Measurements from ENCODE around the gene PLBD1.
A peak's percentile ranks its signal among the peaks of the same experiment; 100 is the strongest.

The PLBD1 gene

DNA sequence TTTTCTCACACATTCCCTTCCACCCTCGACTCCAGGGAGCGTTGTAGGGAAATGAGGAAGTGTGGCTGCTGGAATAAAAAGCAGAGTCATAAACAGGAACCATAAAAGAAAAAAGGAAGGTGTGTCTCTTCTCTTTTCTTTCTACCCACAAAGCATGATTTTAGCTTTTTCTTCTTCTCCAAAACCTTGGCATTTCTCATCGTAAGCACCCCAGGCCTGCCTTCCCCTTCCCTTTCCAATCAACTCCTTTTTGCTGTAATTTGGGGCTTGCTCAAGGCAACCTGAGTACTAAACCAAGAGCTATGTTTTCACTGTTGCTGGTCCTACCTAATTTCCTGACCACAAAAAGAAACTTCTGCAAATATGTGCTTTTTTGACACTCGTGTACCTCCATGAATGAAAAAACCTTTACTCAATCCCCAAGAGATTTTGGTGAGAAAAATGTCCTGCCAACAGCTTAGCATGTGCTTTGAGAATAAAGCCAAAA is 9.2 kb downstream of the PLBD1 start:
- no peak for DNase-seq (ENCODE audit: insufficient read length, low spot score)
- TF ChIP-seq, protein P1, sequence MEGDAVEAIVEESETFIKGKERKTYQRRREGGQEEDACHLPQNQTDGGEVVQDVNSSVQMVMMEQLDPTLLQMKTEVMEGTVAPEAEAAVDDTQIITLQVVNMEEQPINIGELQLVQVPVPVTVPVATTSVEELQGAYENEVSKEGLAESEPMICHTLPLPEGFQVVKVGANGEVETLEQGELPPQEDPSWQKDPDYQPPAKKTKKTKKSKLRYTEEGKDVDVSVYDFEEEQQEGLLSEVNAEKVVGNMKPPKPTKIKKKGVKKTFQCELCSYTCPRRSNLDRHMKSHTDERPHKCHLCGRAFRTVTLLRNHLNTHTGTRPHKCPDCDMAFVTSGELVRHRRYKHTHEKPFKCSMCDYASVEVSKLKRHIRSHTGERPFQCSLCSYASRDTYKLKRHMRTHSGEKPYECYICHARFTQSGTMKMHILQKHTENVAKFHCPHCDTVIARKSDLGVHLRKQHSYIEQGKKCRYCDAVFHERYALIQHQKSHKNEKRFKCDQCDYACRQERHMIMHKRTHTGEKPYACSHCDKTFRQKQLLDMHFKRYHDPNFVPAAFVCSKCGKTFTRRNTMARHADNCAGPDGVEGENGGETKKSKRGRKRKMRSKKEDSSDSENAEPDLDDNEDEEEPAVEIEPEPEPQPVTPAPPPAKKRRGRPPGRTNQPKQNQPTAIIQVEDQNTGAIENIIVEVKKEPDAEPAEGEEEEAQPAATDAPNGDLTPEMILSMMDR (IDR thresholded peaks at IDR 0.05; ENCODE audit: insufficient read depth, missing control alignments): no peak
- no peak for FAIRE-seq

DNA sequence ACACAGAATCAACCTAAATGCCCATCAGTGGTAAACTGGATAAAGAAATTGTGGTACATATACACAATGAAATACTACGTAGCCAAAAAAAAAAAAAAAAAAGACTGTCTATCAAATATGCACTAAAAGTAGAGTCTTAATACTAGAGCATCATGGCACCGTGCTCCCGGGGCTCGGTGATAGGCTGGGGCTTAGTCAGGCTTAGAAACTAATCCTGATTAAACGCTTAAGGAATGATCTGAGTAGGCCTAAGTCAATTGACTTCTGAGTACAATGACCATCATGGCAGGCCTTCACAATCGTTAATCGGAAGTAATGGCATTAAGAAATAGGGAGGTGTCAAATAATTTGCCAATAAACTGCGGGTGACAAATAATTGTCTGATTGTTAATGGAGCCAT is 9.7 kb downstream of the PLBD1 start:
- peak; percentile 87 for FAIRE-seq
- no peak for DNase-seq (ENCODE audit: insufficient read length, low spot score)
- TF ChIP-seq, protein P1 (IDR thresholded peaks at IDR 0.05; ENCODE audit: insufficient read depth, missing control alignments): no peak

DNA sequence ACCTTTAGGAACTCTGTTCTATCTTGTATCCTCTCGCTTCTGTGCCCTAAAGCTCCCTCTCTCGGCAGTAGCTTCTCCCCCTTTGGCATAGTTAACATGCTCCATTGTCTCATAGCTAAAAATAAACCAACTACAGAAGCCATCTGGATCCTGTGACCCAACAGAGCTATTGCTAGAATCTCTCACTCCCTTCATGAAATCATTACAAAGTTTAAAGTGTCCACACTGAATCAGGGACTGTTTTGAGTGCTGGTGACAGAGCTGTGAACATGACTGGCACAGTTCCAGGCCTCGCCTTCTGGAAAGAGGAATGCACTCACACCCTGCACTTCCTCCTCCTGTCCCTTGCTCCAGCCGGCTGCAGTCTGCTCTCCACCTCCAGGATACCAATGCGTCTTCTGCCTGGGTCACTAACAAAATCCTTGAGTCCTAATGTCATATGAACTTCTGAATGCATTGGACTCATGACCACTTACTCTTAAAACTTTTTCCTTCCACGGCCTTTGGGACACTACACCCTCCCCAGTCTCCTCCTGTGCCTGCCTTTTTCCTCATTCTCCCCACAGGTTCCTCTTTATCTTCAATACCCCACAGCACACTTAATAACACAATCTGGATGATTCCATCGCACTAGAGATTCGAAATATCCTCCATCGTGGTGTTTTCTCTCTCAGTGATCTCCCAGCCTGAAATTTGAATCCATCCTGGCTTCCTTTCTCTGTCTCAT is 13.2 kb downstream of the PLBD1 start:
- DNase-seq (ENCODE audit: insufficient read length, low spot score) (no peak), FAIRE-seq (no peak)
- TF ChIP-seq, protein P1 (IDR thresholded peaks at IDR 0.05; ENCODE audit: insufficient read depth, missing control alignments): no peak

DNA sequence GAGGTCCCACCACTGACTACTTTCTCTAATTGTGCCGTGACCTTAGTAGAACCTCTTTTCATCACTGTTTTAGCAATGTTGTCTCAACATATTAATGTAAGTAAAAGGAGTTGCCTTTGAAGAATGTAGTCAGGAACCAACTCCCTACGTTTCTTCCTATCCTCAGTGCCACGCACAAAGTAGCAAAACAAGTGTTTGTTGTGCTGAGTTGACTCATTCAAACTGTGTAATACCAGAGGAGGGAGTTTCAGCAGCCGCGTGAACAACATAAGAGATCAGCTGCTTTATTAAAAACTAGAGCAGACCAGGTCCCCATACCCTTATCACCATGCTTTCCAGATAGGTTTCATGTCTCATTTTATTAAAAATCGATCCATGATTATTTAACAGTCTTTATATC is 19.1 kb downstream of the PLBD1 start:
- TF ChIP-seq, protein P1 (IDR thresholded peaks at IDR 0.05; ENCODE audit: insufficient read depth, missing control alignments): no peak
- DNase-seq (ENCODE audit: insufficient read length, low spot score) (no peak), FAIRE-seq (no peak)

DNA sequence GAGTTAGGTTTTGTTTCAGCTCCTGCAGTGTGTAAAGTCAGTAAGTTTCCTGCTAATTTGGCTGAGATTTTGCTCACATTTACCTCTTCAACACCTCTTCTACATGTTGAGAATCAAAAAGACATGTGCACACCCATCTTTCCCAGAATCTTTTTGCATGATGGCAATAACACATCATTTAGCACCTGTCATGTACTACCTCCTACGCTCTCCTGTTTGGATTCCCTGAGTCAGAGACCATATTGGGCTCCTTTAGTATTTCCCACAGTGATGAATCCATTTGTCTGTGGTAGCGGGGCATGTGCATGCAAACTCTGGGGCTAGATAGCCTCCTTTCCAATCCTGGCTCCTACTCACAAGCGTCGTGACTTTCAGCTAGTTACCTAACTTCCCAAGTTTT is 20.1 kb downstream of the PLBD1 start:
- FAIRE-seq (no peak), DNase-seq (ENCODE audit: insufficient read length, low spot score) (no peak)
- TF ChIP-seq, protein P1 (IDR thresholded peaks at IDR 0.05; ENCODE audit: insufficient read depth, missing control alignments): no peak

DNA sequence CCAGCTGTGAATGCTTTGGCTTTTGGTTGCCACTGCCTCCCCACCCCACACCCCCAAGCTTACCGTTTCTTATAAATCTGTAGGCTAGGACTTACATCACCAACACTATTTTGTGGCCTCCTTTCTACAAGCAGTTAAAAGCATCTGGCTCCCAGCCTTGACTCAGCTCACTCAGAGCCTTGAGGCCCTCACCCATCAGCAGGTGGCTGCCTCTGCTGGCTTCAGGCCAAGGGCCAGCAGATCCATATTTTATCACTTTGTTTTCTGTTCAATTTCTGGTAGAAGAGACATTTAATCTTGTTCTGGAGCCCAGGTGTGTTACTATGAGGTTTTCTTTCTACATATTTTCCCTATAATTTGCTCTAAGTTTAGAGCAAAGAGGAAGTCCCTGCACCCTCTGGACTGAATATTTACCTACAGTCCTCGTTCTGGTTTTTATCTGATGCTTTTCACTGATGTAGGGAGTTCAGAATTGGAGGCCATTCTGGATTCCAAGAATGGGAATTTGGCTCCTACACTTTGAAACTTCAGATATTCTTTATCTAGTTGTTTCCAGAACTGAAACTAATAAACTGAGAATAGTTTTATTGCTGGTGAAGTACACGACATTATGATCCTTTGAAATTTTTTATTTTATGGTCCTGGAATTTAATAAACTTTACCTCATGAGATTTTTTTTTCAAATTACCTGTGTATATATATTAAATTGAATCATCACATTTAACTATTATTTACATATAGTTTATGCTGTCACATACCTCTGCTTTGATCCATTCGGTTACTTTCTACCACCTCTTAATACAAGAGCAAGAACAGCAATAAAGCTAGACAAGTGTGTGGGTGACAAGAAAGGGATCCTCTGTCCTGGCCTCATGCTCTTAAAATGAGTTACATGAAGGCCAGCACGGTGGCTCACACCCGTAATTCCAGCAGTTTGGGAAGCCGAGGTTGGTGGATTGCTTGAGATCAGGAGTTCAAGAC is 22.2 kb downstream of the PLBD1 start:
- DNase-seq (ENCODE audit: insufficient read length, low spot score): no peak

More for the DNA sequence above, 22.2 kb downstream of the PLBD1 start:
- no peak for FAIRE-seq
- TF ChIP-seq, protein P1 (IDR thresholded peaks at IDR 0.05; ENCODE audit: insufficient read depth, missing control alignments): no peak

All from D721Med (cell line).